Body of pancreas (tissue), 4 donors: Measurements from ENCODE around the gene DRAP1.

Source experiments
- POLR2A ChIP-seq, 3 donors: fragments of 450-650 bp; IDR thresholded peaks; one replicate each; pipeline ENCODE4 v1.6.1; 2016; ENCODE audit warnings: antibody characterized with exemption in 3 of 3, mild to moderate bottlenecking in 2 of 3
- TF ChIP-seq, protein P1 (sequence below), 7 experiments: fragments of 450-650 bp in 4 of 7; fragments of 200-600 bp in 3 of 7; sonication (generic) in 3 of 7; IDR thresholded peaks; one replicate each; pipeline ENCODE4 v1.5.1; 2016 to 2019; ENCODE audit warnings: antibody characterized with exemption in 7 of 7

GRCh38 chr11:65886826-65887722, 32.2 kb upstream of the DRAP1 start:
- TF ChIP-seq, protein P1, sequence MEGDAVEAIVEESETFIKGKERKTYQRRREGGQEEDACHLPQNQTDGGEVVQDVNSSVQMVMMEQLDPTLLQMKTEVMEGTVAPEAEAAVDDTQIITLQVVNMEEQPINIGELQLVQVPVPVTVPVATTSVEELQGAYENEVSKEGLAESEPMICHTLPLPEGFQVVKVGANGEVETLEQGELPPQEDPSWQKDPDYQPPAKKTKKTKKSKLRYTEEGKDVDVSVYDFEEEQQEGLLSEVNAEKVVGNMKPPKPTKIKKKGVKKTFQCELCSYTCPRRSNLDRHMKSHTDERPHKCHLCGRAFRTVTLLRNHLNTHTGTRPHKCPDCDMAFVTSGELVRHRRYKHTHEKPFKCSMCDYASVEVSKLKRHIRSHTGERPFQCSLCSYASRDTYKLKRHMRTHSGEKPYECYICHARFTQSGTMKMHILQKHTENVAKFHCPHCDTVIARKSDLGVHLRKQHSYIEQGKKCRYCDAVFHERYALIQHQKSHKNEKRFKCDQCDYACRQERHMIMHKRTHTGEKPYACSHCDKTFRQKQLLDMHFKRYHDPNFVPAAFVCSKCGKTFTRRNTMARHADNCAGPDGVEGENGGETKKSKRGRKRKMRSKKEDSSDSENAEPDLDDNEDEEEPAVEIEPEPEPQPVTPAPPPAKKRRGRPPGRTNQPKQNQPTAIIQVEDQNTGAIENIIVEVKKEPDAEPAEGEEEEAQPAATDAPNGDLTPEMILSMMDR (IDR thresholded peaks at IDR 0.05) = no peak
- no peak for TF ChIP-seq POLR2A (IDR thresholded peaks at IDR 0.05)
